HepG2 (cell line): ENCODE measurements around the gene DDHD1.

Experiments used
- TCF12 ChIP-seq, 2 experiments: fragments of 450-650 bp in 1 of 2; sonication (generic) in 1 of 2; formaldehyde crosslinking in 1 of 2; IDR thresholded peaks; 2 replicates each; pipeline versions ENCODE4 v1.6.1 to v1.8.0; 2017 to 2022; ENCODE audit warnings: antibody characterized with exemption in 1 of 2, mild to moderate bottlenecking in 1 of 2, missing genetic modification reagents in 1 of 2, moderate library complexity in 1 of 2
- YY1 ChIP-seq: IDR thresholded peaks from 2 replicates; pipeline ENCODE4 v1.6.1; 2011; ENCODE audit warnings: low read length, low read depth, moderate library complexity, mild to moderate bottlenecking; ENCODE audit not compliant: insufficient read depth, insufficient replicate concordance
- ZBTB49 ChIP-seq: sonication (generic); formaldehyde crosslinking; IDR thresholded peaks from 2 replicates; pipeline ENCODE4 v1.4.0; 2020; ENCODE audit warnings: missing genetic modification reagents, borderline replicate concordance
- ZNF510 ChIP-seq: sonication (generic); formaldehyde crosslinking; IDR thresholded peaks from 2 replicates; pipeline ENCODE4 v1.4.0; 2020; ENCODE audit warnings: low read depth, mild to moderate bottlenecking, missing genetic modification reagents

GRCh38 chr14:53127151-53127550 lies 26.0 kb downstream of the DDHD1 start:
- no peak for TF ChIP-seq TCF12 (IDR thresholded peaks at IDR 0.05)
- TF ChIP-seq TCF12 (CRISPR knock-in tag; IDR thresholded peaks at IDR 0.05), result no peak
- no peak for TF ChIP-seq ZBTB49
- TF ChIP-seq YY1, result no peak
- no peak for TF ChIP-seq ZNF510 (CRISPR knock-in tag)
